Liver (tissue), 3 donors: ENCODE measurements around the gene CCL24.
"Not testable (repeated sequence)": the region's sequence is repeated elsewhere in the genome, so short reads cannot be mapped to it uniquely, and the experiment has no call there.

ENCODE experiments used
- GABPA ChIP-seq, 2 donors: IDR thresholded peaks in 1 of 2; conservative IDR thresholded peaks in 1 of 2; 2 replicates each; pipeline ENCODE4 v1.6.1; 2016; ENCODE audit warnings: antibody characterized with exemption in 2 of 2, mild to moderate bottlenecking in 1 of 2, moderate library complexity in 1 of 2
- JUND ChIP-seq, 2 donors: IDR thresholded peaks; 2 replicates each; pipeline ENCODE4 v1.6.1; 2016; ENCODE audit warnings: antibody characterized with exemption in 2 of 2
- TAF1 ChIP-seq: conservative IDR thresholded peaks from 2 replicates; pipeline ENCODE4 v1.6.1; 2016; ENCODE audit warnings: antibody characterized with exemption, mild to moderate bottlenecking
- TF ChIP-seq, protein P1 (sequence below): fragments of 150-350 bp; IDR thresholded peaks from 2 replicates; pipeline ENCODE4 v1.5.1; 2017; ENCODE audit warnings: improper control_type of control experiment, low read depth, low read length; ENCODE audit not compliant: missing input control
- TF ChIP-seq, protein P2 (sequence below): IDR thresholded peaks from 2 replicates; pipeline ENCODE4 v1.6.1; 2016; ENCODE audit warnings: antibody characterized with exemption
- donor health status: healthy.
- donor health status: healthy.

DNA sequence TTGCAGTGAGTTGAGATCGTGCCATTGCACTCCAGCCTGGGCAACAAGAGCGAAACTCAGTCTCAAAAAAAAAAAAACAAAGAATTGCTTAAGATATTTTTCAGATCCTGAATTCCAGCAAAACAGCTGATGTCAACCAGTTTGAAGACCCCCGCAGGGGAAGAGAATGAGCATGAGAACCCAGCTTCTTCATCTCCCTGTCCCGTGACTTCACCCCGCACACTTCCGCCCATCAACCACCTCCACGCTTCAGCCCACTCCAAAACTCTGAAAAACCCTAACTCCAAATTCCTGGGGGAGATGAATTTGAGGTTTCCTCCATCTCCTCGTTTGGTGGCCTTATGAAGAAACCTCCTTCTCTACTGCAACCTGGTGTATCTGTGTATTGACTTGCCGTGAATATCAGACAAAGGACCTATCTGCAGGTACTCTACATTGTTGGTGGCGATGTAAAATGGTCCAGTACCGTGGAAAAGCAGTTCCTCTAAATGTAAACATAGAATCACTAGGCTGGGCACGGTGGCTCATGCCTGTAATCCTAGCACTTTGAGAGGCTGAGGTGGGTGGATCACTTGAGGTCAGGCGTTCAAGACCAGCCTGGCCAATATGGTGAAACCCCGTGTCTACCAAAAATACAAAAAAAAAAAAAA lies 24.8 kb upstream of the CCL24 start:
- TF ChIP-seq GABPA (IDR thresholded peaks at IDR 0.05 in 1 of 2, conservative IDR thresholded peaks at IDR 0.05 in 1 of 2); TAF1; JUND (IDR thresholded peaks at IDR 0.05): not testable (repeated sequence)
- TF ChIP-seq, protein P1, sequence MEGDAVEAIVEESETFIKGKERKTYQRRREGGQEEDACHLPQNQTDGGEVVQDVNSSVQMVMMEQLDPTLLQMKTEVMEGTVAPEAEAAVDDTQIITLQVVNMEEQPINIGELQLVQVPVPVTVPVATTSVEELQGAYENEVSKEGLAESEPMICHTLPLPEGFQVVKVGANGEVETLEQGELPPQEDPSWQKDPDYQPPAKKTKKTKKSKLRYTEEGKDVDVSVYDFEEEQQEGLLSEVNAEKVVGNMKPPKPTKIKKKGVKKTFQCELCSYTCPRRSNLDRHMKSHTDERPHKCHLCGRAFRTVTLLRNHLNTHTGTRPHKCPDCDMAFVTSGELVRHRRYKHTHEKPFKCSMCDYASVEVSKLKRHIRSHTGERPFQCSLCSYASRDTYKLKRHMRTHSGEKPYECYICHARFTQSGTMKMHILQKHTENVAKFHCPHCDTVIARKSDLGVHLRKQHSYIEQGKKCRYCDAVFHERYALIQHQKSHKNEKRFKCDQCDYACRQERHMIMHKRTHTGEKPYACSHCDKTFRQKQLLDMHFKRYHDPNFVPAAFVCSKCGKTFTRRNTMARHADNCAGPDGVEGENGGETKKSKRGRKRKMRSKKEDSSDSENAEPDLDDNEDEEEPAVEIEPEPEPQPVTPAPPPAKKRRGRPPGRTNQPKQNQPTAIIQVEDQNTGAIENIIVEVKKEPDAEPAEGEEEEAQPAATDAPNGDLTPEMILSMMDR, result not testable (repeated sequence)
- TF ChIP-seq, protein P2, sequence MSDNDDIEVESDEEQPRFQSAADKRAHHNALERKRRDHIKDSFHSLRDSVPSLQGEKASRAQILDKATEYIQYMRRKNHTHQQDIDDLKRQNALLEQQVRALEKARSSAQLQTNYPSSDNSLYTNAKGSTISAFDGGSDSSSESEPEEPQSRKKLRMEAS, result not testable (repeated sequence)
